Ureter (tissue), 1 donor: ENCODE measurements around the gene DNMT1. TPM values are rescaled to one million over a fixed set of nuclear protein-coding genes. Genes with fewer than 3 reads are reported as not detected.
A peak's percentile ranks its signal among the peaks of the same experiment; 100 is the strongest.

Source experiments
- DNase-seq: peaks from one replicate; pipeline ENCODE4 v3.0.0-alpha.2; 2020; ENCODE audit warnings: low spot score
- total RNA-seq: library from RNA; stranded (reverse); gene quantifications from one replicate; pipeline ENCODE4 v1.2.4, GENCODE V29; 2023
- donor health status: DM: yes; HTN: yes; CAD: no.

The DNMT1 gene
- total RNA-seq, 1 donor from 2014 or later = 61.1 TPM

GRCh38 chr19:10095948-10096614 is 98.7 kb downstream of the DNMT1 start:
- DNase-seq = peak; percentile 89

GRCh38 chr19:10095622-10095947 is 99.2 kb downstream of the DNMT1 start:
- no peak for DNase-seq

- no peak for DNase-seq
These were observed 101.2 kb downstream of the DNMT1 start for GRCh38 chr19:10093295-10094186.

- no peak for DNase-seq
These were observed 102.0 kb downstream of the DNMT1 start for GRCh38 chr19:10092648-10093294.

GRCh38 chr19:10091895-10092641 is 102.7 kb downstream of the DNMT1 start:
- DNase-seq = no peak

- DNase-seq = no peak
These were observed 103.4 kb downstream of the DNMT1 start for GRCh38 chr19:10091370-10091687.

DNA sequence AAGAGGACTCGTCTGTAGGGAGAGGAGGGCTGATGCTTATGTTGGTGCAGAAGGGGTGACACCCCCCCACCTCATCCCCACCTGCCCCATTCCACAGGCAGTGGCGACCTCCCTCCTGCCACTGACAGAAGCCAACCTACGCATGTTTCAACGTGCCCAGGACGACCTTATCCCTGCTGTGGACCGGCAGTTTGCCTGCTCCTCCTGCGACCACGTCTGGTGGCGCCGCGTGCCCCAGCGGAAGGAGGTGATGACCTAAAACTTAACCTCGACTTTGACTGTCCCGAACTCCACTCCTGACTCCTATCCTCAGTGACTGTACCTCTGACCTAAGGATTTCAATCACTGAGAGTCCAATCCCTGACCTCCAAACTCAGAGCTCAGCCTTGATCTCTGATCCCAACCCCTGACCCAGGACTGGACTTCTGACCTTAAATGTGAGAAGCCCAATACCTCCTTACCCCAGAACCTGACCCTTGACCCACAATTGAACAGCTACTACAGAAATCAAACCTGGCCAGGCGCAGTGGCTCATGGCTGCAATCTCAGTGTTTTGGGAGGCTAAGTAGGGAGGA is 104.9 kb downstream of the DNMT1 start:
- DNase-seq = no peak

GRCh38 chr19:10088949-10089554 is 105.7 kb downstream of the DNMT1 start:
- DNase-seq = no peak

GRCh38 chr19:10087296-10088061 is 107.3 kb downstream of the DNMT1 start:
- no peak for DNase-seq

DNA sequence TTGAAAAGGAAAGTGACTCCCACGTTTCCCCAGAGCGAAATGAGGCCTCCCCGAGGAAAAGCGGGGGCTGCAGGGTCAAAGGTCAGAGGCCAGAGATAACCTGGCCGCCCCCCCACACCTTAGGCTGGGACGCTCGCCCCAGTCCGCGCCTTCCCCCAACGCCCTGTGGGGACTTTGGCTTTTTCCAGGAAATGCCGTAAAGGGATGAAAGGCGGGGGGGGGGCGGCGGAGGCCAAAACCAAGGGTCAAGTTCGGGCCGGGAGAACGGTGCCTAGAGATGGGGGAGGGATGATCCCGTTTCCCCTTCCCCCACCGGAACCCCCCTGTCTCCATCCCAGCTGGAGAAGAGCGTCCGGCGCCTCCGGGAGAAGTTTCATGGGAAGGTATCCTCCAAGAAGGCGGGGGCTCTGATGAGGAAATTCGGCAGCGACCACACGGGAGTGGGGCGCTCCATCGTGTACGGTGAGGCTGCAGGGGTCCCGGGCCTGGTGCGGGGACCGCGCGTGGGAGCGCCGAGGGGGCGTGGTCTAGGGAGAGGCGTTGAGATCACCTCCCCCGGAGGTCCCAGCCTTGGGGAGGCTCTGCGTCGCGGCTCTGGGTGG is 108.1 kb downstream of the DNMT1 start:
- no peak for DNase-seq

GRCh38 chr19:10085641-10086590 is 108.8 kb downstream of the DNMT1 start, which contains the start of gene SHFL:
Gene SHFL, plus strand, starts transcription at chr19:10086317. Its CDS starts 111 bp downstream, at chr19:10086428.
- peak; percentile 80 for DNase-seq

DNA sequence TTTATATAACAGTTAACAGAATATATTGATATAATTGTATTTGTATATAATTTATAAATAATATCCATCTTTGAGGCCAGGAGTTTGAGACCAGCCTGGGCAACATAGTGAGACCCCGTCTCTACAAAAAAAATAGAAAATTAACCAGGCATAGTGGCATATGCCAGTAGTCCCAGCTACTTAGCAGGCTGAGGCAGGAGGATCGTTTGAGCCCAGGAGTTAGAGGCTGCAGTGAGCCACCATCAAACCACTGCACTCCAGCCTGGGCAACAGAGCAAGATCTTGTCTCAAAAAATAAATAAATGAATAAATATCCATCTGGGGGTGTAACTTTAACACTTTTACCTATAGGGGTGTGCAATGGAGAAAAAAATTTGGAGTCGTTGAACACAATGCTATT is 110.0 kb downstream of the DNMT1 start:
- no peak for DNase-seq

- no peak for DNase-seq
These were observed 110.8 kb downstream of the DNMT1 start for GRCh38 chr19:10083911-10084310.

Other genes starting within 250 kb of the DNMT1 start
- gene COL5A3, start 184.4 kb downstream of the DNMT1 start, total RNA-seq = 12.4 TPM
- gene RDH8, start 181.5 kb downstream of the DNMT1 start, total RNA-seq = not detected
- 44.6 TPM for gene SHFL, start 108.6 kb downstream of the DNMT1 start, total RNA-seq
- 0.81 TPM for gene ANGPTL6, start 92.3 kb downstream of the DNMT1 start, total RNA-seq
- 78.6 TPM for gene PPAN, start 88.6 kb downstream of the DNMT1 start, total RNA-seq
- 25.6 TPM for gene P2RY11, start 83.3 kb downstream of the DNMT1 start, total RNA-seq
- gene EIF3G, start 75.1 kb downstream of the DNMT1 start, total RNA-seq = 238 TPM
- 10.9 TPM for gene S1PR2, start 36.4 kb upstream of the DNMT1 start, total RNA-seq
- 65.3 TPM for gene MRPL4, start 57.3 kb upstream of the DNMT1 start, total RNA-seq
- gene ICAM1, start 76.2 kb upstream of the DNMT1 start, total RNA-seq = 20.4 TPM
- 1.0 TPM for gene ICAM4, start 92.0 kb upstream of the DNMT1 start, total RNA-seq
- gene ICAM5, start 95.0 kb upstream of the DNMT1 start, total RNA-seq = 1.8 TPM
- 6.3 TPM for gene ZGLP1, start 114.9 kb upstream of the DNMT1 start, total RNA-seq
- 25.8 TPM for gene FDX2, start 121.1 kb upstream of the DNMT1 start, total RNA-seq
- gene RAVER1, start 138.6 kb upstream of the DNMT1 start, total RNA-seq = 41.7 TPM
- gene ICAM3, start 144.7 kb upstream of the DNMT1 start, total RNA-seq = 8.7 TPM
- gene TYK2, start 185.6 kb upstream of the DNMT1 start, total RNA-seq = 142 TPM
- gene CDC37, start 208.6 kb upstream of the DNMT1 start, total RNA-seq = 192 TPM
- 9.4 TPM for gene PDE4A, start 225.6 kb upstream of the DNMT1 start, total RNA-seq